Epidermal melanocyte (primary cell): Measurements from ENCODE around the gene CLRN3.

Experiments
- DNase-seq: peaks from one replicate; pipeline ENCODE4 v3.0.0; 2011; ENCODE audit warnings: low spot score; ENCODE audit not compliant: insufficient read length

The CLRN3 gene

DNA sequence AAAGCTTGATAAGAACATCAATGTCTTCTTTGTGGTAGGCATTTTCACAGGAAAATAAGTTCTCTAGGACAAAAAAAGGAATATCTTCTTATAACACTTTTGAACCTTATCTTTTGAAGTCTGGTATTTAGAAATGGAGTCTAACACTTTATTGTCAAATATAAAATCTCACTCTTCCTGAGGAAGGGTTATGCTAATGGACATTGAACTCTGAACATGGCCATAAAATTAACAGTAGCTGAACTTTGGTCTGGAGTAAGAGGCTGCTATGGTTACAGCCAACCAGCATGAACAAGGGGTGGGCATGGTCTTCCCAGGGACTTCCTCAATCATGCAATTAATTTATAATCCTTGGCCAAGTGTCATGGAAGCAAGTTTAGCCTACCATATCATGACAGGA, at the start of gene CLRN3:
Gene CLRN3 (minus strand): TSS at position 199 of the 400 bp plus-strand sequence. CDS start 157 bp downstream, at position 42.
- no peak for DNase-seq

GRCh38 chr10:127940866-127941640, 48.3 kb upstream of the CLRN3 start:
- no peak for DNase-seq

- DNase-seq = no peak
Observed at GRCh38 chr10:127939786-127940330, 47.1 kb upstream of the CLRN3 start.

- no peak for DNase-seq
Observed at GRCh38 chr10:127937915-127938463, 45.2 kb upstream of the CLRN3 start.

GRCh38 chr10:127937069-127937468, 44.3 kb upstream of the CLRN3 start:
- no peak for DNase-seq

DNA sequence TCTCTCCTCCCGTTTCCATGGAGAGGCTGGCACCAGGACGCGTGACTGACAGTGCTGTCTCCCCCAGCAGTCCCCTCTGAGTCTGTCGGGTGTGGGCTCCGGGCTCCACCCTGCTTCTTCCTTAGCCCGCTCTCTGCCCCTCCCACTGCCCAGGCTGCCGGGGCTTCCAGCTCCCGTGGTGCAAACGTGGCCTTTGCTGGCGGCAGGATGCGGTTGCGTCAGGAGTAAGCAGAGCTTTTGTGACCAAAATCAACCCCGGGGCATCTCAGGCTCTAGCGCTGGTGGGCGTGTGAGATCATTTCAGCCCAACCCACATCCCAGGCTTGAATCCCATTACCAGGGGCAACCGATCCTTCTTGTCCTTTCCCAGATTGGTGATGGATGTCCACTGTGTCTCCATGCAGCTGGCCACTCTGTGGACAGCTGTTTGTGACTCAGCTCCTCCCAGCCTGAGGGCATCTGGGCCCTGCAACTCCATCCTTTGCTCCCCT, 42.4 kb upstream of the CLRN3 start:
- DNase-seq = no peak

DNA sequence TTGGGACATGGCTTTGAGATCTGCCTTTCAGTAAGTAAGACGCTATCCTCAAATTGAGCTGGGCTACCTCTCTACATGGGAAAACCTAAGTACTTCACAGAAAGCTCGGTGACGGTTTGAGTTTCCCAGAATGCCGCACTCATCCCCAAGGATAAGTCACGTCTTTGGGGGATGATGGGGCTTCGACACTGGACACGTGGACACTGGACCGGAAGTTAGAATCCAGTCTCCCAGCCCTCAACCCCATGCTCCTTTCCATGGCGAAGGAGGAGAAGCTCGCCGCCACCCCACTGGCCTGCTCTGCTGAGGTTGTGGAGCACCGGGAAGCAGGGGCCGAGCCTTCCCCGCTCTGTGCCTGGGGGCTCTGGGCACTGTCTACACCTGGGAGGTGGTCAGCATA, 41.6 kb upstream of the CLRN3 start:
- DNase-seq = no peak

DNA sequence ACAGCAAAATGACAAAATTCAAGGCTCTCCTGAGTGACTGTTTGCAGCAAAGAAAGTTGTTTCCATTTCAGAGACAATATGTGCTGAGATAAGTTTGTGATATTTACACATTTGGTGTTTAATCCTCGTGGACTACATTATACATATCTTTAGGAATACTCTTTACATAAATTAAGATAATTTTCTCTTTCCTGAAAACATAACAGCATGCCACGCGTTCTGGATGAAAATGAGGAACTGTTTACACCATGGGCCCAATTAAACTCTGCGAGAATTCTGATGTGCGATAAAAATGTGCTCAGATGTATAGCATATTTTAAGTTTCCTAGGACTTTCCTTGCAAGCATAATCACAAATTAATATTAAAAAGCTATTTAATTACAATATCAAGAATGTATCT, 40.5 kb upstream of the CLRN3 start:
- no peak for DNase-seq

- DNase-seq = no peak
Observed at GRCh38 chr10:127932521-127933270, 40.0 kb upstream of the CLRN3 start.

DNA sequence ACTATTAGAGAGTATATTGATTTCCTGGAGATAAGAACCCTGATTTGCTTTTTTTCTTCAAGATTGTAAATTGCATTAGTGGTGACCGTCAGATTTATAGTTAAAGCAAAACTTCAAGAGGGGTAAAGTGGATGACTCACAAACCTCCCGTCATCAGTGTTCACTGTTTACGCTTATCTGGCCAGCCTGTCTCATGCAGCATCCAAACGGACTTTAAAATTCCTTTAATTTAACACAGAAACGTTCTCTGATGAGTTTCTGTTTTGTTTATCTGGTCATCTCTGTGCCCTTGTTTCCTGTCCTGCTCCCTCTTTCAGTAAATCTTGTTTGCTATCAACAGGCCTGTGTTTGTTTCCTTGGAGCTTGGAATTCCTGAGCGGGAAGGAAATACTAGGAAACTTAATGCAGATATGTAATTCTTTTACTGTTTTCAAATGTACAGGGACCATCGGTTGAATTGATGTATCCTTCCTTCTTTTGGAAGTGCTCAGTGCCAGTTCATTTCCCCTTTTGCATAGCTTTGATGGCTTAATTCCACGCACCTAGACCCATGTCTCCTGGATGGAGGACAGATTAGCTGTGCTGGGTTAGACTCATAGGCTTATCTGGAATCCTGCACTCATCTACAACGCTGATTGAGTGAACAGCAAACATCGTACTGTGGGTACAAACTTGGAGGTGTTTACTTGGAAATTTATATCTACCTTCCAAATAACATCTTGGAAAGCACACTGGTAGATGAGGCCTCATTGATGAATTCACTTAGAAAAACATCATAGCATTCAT, 35.5 kb upstream of the CLRN3 start:
- DNase-seq = no peak

GRCh38 chr10:127926455-127926854, 33.7 kb upstream of the CLRN3 start:
- DNase-seq = no peak

DNA sequence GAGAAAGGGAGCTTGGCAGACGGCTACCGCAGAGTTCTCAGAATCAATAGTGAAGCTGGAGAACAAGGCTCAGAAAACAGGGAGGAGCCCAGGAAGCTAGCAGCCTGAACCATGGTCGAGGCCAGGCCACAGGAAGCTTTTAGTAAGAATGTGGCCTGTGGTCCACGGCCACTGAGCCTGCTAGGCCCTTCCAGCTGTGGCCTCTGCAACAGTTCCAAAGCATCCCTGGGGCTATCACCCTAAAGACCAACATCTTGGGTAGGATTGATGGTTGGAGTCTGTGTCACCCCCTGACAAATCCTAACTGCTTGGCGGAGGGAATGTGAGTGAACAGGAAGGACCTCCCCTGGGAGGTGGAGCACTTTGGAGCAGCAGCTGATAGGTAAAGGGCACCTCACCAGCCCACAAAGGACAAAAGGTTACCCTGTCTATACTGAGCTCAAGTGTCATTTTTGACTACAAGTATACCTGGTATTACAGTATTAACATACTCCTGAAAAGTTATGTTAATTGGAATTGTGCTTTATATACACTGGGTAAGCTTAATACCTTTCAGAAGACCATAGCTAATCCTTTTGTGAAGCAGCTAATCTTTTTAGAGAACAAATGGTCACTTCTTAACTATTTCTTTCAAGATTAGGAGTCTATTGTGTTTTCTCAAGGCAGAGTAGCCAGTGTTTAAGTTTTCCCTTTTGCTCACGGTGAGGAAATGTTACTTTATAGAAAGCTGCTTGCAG, 32.9 kb upstream of the CLRN3 start:
- DNase-seq = no peak

DNA sequence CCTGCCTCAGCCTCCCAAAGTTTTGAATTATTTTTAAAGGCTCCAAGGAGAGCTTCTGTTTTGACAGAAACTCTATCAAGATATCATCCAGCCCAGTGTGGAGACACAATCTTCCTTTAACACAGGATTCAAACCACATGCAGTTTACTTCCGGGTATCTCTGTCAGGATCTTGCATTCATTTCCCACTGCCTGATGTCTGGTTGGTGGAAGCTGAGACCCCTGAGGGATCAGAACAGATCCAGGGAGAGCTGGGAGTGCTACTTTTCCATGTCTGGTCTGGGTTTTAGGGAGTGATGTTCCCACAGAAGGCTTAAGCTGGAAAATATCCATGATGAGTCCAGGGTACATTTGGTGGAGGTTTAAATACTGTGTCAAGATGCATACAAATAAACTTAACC, 30.9 kb upstream of the CLRN3 start:
- DNase-seq = no peak

- DNase-seq = no peak
Observed at GRCh38 chr10:127922675-127923366, 30.1 kb upstream of the CLRN3 start.

DNA sequence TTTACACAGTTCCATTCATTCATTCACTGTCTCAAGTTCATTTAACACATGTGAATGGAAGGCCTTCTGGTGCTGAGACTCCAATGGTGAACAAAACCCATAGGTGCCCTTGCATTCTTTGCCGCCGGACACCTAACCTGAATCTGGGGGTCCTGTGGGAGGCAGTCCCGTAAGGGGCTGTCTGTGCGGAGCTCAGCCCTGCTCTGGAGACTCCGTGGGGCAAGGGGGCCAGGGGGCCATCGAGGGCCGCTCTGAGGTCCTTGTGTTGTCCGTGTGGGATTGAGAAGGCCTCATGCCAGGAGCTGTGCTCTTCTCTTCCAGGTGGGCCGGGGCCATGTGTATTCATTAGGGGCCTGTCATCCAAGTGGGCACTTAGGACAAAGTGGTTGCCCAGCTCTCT, 29.5 kb upstream of the CLRN3 start:
- DNase-seq = no peak

- DNase-seq = no peak
Observed at GRCh38 chr10:127921753-127922145, 29.0 kb upstream of the CLRN3 start.

DNA sequence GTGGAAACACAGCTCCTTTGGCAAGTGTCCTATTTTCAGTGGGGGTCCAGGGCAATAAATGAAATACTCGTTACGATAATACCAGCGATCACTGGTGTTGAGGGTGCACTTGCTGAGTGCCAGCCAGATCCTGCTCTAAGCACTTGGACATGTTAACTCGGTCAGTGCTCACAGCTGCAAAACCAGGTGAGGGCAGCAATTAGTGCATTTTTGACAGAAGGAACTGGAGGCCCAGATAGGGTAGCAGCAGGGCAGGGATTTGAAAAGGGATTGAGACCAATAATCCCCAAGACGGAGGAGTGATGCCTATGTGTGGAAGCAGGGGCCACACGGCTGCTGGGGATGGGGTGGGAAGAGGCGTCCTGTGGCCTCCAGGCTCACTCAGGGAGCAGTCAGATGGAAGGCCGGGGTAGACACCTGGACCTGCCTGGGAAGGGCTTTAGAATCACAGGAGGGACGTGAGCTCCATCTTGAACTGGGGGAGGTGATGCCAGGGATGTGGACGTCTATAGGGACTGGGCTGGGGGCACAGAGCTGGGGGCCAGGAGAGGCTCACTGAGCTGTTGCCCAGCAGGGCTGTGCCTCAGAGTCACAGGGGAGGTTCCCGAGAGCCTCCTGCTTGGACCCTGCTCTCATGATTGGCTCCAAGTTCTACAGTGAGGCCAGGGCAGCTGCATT, 28.5 kb upstream of the CLRN3 start:
- no peak for DNase-seq

DNA sequence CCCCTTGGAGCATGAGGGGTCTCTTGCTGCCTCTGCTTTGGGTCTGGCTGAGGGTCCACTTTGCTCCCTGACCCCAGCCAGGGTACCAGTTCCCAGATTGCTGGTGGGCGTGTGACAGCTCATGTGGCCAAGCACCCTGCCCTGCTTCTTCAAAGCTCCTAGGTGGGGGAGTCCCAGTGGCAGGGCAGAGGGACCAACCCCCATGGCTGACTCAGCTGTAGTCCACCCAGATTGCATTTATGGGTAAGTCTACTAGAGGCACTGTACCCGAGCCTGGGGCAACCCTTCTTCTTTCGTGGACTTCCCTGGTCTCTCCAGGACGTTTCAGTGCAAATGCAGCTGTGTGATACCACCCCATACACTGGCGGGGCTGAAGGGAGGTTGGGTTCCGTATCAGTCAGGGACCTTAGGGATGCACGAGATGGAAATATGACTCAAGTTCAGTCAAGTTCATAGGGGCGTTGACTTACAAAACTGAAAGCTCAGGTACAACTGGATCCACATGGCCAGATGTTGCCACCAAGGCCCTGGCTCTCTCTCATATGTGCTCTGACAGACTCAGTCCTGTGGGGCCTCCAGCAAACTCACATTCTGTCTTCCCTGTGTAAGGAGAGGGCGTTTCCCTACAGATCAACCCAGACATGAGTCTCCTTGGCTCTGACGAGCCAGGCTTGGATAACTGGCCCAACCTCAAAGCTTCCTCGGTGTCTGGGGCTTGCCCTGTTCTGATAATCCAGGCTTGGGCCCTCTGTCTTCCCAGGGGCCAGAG, 27.7 kb upstream of the CLRN3 start:
- no peak for DNase-seq
